ENCODE data around the gene ANKRD13B. TPM values are rescaled to one million over a fixed set of nuclear protein-coding genes. Genes with fewer than 3 reads are reported as not detected.

The ANKRD13B gene
- total RNA-seq, 1 experiment from 2014 or later, result 17.9 TPM

DNA sequence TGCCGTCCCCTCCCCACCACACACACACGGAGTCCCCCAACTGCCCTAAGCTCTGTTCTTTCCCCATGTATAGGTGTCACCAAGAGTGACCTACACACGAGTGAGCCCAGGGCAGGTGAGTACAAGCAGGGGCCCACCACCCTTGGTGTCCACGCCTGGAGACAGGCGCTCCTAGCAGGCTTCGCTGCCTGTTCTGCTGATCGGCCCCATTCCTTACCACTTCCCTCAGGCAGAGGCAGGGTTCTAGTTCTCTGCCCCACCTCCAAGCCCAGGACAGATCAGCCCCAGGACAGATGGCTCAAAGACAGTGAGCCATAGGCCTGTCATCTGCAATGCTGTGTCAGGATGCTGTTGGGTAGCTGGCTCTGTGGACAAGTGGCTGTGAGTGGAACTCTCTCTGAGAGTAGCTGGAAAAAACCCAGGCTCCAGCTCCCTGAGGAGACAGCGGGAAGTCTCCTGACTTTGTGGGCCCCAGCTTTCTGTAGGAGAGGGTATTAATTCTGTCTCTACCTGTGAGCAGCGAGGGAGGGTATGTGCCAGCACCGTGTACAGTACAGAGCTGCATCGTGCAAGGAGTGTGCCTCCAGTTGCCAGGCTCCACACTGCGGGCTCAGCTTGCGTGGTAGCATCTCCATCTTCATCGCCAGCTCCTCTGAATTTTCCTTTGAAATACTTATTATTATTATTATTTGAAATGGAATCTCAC, 23.5 kb upstream of the ANKRD13B start:
- H3K4me3 Mint-ChIP-seq (ENCODE audit: unreplicated experiment), result peak overlapping the region; percentile 80
- CTCF ChIA-PET, result interaction anchor here (0.9 to 9.2 kb wide), 7 partner anchors 12 to 210 kb away, joined by 4 to 57 read pairs (median 7); partner anchors contain the start of gene ANKRD13B
- intact Hi-C loops (cut with micrococcal nuclease), result loop anchor here (2.0 kb wide), 1 partner anchor 21 kb away; no protein-coding TSS in a partner anchor
- H3K27ac Mint-ChIP-seq (ENCODE audit: low read depth, unreplicated experiment), result peak overlapping the region; percentile 78
- no peaks in the 10 kb centered on the region for H3K9me3 Mint-ChIP-seq (ENCODE audit: unreplicated experiment)
- H3K4me1 Mint-ChIP-seq (ENCODE audit: insufficient read depth, unreplicated experiment), result peaks cover 14% of the 10 kb centered on the region
- DNase-seq (ENCODE audit: unreplicated experiment), result no peak
- no peaks in the 10 kb centered on the region for H3K27me3 Mint-ChIP-seq (ENCODE audit: insufficient read depth, unreplicated experiment)
- BruUV-seq (replicated peaks), result TSS peak; percentile 26
- POLR2A ChIA-PET, result interaction anchor here (0.7 to 5.8 kb wide), 13 partner anchors 10 to 362 kb away, joined by 3 to 43 read pairs (median 7); partner anchors contain the start of genes ANKRD13B, NUFIP2 and SSH2
- H3K36me3 Mint-ChIP-seq (ENCODE audit: insufficient read depth, unreplicated experiment), result peaks cover 17% of the 10 kb centered on the region
- TF ChIP-seq, protein P1, sequence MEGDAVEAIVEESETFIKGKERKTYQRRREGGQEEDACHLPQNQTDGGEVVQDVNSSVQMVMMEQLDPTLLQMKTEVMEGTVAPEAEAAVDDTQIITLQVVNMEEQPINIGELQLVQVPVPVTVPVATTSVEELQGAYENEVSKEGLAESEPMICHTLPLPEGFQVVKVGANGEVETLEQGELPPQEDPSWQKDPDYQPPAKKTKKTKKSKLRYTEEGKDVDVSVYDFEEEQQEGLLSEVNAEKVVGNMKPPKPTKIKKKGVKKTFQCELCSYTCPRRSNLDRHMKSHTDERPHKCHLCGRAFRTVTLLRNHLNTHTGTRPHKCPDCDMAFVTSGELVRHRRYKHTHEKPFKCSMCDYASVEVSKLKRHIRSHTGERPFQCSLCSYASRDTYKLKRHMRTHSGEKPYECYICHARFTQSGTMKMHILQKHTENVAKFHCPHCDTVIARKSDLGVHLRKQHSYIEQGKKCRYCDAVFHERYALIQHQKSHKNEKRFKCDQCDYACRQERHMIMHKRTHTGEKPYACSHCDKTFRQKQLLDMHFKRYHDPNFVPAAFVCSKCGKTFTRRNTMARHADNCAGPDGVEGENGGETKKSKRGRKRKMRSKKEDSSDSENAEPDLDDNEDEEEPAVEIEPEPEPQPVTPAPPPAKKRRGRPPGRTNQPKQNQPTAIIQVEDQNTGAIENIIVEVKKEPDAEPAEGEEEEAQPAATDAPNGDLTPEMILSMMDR (IDR thresholded peaks at IDR 0.05; ENCODE audit: unreplicated experiment), result no peak

DNA sequence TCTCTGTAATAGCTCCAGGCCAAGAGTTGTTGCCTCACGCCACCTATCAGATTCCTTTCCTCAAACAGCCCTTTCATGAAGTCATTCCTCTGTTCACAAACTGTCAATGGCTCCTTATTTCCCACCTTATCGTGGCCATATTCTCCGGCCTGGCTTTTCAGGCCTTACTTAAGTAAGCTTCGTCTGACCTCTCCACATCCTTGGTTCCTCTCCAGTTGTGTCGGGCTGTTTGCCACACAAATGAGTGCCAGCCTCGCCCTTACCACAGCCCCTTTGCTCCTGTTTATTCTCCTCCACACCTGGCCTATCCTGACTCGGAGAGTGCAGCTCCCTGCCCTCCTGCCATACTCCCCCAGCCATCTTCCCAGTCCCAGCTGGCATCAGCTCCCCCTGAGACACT, 22.4 kb upstream of the ANKRD13B start:
- no peak overlapping the region for H3K27ac Mint-ChIP-seq (ENCODE audit: low read depth, unreplicated experiment)
- POLR2A ChIA-PET, result interaction anchor here (1.4 to 5.8 kb wide), 5 partner anchors 9 to 360 kb away, joined by 3 to 43 read pairs (median 15); partner anchors contain the start of genes ANKRD13B and SSH2
- H3K36me3 Mint-ChIP-seq (ENCODE audit: insufficient read depth, unreplicated experiment), result peaks cover 17% of the 10 kb centered on the region
- BruUV-seq (replicated peaks), result no TSS peak
- H3K27me3 Mint-ChIP-seq (ENCODE audit: insufficient read depth, unreplicated experiment), result no peaks in the 10 kb centered on the region
- CTCF ChIA-PET, result interaction anchor here (1.4 to 9.2 kb wide), 5 partner anchors 11 to 209 kb away, joined by 6 to 57 read pairs (median 8); partner anchors contain the start of gene ANKRD13B
- H3K9me3 Mint-ChIP-seq (ENCODE audit: unreplicated experiment), result no peaks in the 10 kb centered on the region
- intact Hi-C loops (cut with micrococcal nuclease), result no loop called here
- H3K4me1 Mint-ChIP-seq (ENCODE audit: insufficient read depth, unreplicated experiment), result peaks cover 14% of the 10 kb centered on the region
- DNase-seq (ENCODE audit: unreplicated experiment), result no peak
- TF ChIP-seq, protein P1 (IDR thresholded peaks at IDR 0.05; ENCODE audit: unreplicated experiment), result no peak
- peak overlapping the region; percentile 38 for H3K4me3 Mint-ChIP-seq (ENCODE audit: unreplicated experiment)

DNA sequence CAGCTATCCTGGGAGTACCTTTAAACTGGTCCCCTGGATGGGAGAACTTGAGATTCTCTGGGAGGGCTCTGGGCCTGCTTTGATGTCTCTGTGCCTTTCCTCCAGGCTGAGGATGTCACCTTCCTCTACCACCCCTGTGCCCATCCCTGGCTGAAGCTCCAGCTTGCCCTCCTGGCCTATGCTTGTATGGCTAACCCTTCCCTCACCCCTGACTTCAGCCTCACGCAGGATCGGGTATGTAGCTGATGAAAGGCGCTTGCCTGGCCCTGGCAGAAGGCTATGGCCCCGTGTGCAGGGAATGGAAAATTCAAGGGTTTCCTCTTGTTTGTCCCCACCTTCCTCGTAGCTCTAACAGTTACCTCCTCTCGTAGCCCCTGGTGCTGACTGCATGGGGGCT, 21.4 kb upstream of the ANKRD13B start:
- TF ChIP-seq, protein P1 (IDR thresholded peaks at IDR 0.05; ENCODE audit: unreplicated experiment), result no peak
- POLR2A ChIA-PET, result interaction anchor here (0.8 to 5.8 kb wide), 3 partner anchors 9 to 21 kb away, joined by 3 to 43 read pairs (median 3); partner anchors contain the start of gene ANKRD13B
- Mint-ChIP-seq H3K27me3 (ENCODE audit: insufficient read depth, unreplicated experiment) (no peaks in the 10 kb centered on the region), H3K27ac (ENCODE audit: low read depth, unreplicated experiment) (no peak overlapping the region), H3K36me3 (ENCODE audit: insufficient read depth, unreplicated experiment) (peaks cover 17% of the 10 kb centered on the region), H3K4me3 (ENCODE audit: unreplicated experiment) (no peak overlapping the region), H3K4me1 (ENCODE audit: insufficient read depth, unreplicated experiment) (peaks cover 14% of the 10 kb centered on the region), H3K9me3 (ENCODE audit: unreplicated experiment) (no peaks in the 10 kb centered on the region)
- CTCF ChIA-PET, result interaction anchor here (0.5 to 9.2 kb wide), 4 partner anchors 10 to 202 kb away, joined by 3 to 57 read pairs (median 26); partner anchors contain the start of gene ANKRD13B
- no TSS peak for BruUV-seq (replicated peaks)
- DNase-seq (ENCODE audit: unreplicated experiment), result no peak
- intact Hi-C loops (cut with micrococcal nuclease), result no loop called here

All from MCF 10A (cell line).